HepG2 (cell line): ENCODE data around the gene FGFR4.

Experiments
- EZH2 ChIP-seq: conservative IDR thresholded peaks from 2 replicates; pipeline ENCODE4 v1.6.1; 2012; ENCODE audit warnings: mild to moderate bottlenecking, low read depth, low read length, moderate library complexity
- POLR2AphosphoS5 ChIP-seq: IDR thresholded peaks from 2 replicates; pipeline ENCODE4 v1.6.1; 2012; ENCODE audit warnings: low read depth, low read length
- STAT5B ChIP-seq: sonication (generic); formaldehyde crosslinking; IDR thresholded peaks from 2 replicates; pipeline ENCODE4 v1.4.0; 2020; ENCODE audit warnings: missing genetic modification reagents
- ZFP37 ChIP-seq: sonication (generic); formaldehyde crosslinking; IDR thresholded peaks from 2 replicates; pipeline ENCODE4 v1.4.0; 2020; ENCODE audit warnings: missing genetic modification reagents, borderline replicate concordance
- ZNF383 ChIP-seq: sonication (generic); formaldehyde crosslinking; IDR thresholded peaks from 2 replicates; pipeline ENCODE4 v1.4.0; 2020; ENCODE audit warnings: missing genetic modification reagents, mild to moderate bottlenecking, borderline replicate concordance
- TF ChIP-seq, protein P1 (sequence below): sonication (generic); formaldehyde crosslinking; IDR thresholded peaks from 2 replicates; pipeline ENCODE4 v1.4.0; 2020; ENCODE audit warnings: missing genetic modification reagents
- TF ChIP-seq, protein P2 (sequence below): sonication (generic); formaldehyde crosslinking; IDR thresholded peaks from 2 replicates; pipeline ENCODE4 v1.5.0; 2020; ENCODE audit warnings: mild to moderate bottlenecking, missing genetic modification reagents, moderate library complexity
- TF ChIP-seq, protein P3 (sequence below): sonication (generic); formaldehyde crosslinking; IDR thresholded peaks from 2 replicates; pipeline ENCODE4 v1.4.0; 2020; ENCODE audit warnings: missing genetic modification reagents

DNA sequence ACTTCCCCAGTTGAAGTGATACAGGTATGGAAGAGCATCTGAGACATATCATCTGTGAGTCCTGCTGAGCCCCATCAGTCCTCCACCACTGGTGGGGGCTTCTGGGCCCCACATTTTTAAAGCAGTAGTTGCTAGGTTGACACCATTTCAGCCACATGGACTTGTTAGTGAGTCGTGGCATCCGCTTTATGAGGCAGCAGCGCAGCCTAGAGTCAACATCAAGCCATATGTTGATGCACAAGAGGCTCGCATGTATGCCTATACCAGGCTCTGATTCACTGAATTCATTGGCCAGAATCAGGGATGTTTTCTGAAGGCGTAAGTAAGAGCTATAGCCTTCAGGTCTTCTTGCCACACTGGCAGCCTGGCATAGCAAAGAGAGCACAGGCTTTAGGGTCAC, 37.4 kb upstream of the FGFR4 start:
- TF ChIP-seq, protein P1, sequence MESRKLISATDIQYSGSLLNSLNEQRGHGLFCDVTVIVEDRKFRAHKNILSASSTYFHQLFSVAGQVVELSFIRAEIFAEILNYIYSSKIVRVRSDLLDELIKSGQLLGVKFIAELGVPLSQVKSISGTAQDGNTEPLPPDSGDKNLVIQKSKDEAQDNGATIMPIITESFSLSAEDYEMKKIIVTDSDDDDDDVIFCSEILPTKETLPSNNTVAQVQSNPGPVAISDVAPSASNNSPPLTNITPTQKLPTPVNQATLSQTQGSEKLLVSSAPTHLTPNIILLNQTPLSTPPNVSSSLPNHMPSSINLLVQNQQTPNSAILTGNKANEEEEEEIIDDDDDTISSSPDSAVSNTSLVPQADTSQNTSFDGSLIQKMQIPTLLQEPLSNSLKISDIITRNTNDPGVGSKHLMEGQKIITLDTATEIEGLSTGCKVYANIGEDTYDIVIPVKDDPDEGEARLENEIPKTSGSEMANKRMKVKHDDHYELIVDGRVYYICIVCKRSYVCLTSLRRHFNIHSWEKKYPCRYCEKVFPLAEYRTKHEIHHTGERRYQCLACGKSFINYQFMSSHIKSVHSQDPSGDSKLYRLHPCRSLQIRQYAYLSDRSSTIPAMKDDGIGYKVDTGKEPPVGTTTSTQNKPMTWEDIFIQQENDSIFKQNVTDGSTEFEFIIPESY (CRISPR knock-in tag): no peak
- TF ChIP-seq EZH2 (no peak), ZNF383 (CRISPR knock-in tag) (no peak), POLR2AphosphoS5 (no peak), ZFP37 (CRISPR knock-in tag) (no peak), STAT5B (CRISPR knock-in tag) (no peak)
- TF ChIP-seq, protein P2, sequence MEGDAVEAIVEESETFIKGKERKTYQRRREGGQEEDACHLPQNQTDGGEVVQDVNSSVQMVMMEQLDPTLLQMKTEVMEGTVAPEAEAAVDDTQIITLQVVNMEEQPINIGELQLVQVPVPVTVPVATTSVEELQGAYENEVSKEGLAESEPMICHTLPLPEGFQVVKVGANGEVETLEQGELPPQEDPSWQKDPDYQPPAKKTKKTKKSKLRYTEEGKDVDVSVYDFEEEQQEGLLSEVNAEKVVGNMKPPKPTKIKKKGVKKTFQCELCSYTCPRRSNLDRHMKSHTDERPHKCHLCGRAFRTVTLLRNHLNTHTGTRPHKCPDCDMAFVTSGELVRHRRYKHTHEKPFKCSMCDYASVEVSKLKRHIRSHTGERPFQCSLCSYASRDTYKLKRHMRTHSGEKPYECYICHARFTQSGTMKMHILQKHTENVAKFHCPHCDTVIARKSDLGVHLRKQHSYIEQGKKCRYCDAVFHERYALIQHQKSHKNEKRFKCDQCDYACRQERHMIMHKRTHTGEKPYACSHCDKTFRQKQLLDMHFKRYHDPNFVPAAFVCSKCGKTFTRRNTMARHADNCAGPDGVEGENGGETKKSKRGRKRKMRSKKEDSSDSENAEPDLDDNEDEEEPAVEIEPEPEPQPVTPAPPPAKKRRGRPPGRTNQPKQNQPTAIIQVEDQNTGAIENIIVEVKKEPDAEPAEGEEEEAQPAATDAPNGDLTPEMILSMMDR (CRISPR knock-in tag): no peak
- TF ChIP-seq, protein P3, sequence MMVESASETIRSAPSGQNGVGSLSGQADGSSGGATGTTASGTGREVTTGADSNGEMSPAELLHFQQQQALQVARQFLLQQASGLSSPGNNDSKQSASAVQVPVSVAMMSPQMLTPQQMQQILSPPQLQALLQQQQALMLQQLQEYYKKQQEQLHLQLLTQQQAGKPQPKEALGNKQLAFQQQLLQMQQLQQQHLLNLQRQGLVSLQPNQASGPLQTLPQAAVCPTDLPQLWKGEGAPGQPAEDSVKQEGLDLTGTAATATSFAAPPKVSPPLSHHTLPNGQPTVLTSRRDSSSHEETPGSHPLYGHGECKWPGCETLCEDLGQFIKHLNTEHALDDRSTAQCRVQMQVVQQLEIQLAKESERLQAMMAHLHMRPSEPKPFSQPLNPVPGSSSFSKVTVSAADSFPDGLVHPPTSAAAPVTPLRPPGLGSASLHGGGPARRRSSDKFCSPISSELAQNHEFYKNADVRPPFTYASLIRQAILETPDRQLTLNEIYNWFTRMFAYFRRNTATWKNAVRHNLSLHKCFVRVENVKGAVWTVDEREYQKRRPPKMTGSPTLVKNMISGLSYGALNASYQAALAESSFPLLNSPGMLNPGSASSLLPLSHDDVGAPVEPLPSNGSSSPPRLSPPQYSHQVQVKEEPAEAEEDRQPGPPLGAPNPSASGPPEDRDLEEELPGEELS: no peak
